Measurements from ENCODE around the gene USF2.

The USF2 gene

DNA sequence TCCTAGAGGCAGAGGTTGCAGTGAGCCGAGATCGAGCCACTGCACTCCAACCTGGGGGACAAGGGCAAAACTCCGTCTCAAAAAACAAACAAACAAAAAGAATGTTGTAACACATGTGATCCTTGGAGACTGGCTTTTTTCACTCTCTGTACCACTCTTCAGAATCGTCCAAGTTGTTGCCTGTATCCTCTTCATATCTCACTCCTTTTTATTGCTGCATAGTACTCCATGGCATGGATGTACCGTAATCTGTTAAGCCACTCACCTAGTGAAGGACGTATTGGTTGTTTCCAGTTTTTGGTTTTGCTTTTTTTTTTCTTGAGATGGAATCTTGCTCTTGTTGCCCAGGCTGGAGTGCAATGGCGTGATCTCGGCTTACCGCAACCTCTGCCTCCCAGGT lies 53.3 kb downstream of the USF2 start:
- no peak for DNase-seq (ENCODE audit: extremely low read depth, low read depth)
- TF ChIP-seq, protein P1, sequence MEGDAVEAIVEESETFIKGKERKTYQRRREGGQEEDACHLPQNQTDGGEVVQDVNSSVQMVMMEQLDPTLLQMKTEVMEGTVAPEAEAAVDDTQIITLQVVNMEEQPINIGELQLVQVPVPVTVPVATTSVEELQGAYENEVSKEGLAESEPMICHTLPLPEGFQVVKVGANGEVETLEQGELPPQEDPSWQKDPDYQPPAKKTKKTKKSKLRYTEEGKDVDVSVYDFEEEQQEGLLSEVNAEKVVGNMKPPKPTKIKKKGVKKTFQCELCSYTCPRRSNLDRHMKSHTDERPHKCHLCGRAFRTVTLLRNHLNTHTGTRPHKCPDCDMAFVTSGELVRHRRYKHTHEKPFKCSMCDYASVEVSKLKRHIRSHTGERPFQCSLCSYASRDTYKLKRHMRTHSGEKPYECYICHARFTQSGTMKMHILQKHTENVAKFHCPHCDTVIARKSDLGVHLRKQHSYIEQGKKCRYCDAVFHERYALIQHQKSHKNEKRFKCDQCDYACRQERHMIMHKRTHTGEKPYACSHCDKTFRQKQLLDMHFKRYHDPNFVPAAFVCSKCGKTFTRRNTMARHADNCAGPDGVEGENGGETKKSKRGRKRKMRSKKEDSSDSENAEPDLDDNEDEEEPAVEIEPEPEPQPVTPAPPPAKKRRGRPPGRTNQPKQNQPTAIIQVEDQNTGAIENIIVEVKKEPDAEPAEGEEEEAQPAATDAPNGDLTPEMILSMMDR (IDR thresholded peaks at IDR 0.05; ENCODE audit: low read depth, low read length): no peak

DNA sequence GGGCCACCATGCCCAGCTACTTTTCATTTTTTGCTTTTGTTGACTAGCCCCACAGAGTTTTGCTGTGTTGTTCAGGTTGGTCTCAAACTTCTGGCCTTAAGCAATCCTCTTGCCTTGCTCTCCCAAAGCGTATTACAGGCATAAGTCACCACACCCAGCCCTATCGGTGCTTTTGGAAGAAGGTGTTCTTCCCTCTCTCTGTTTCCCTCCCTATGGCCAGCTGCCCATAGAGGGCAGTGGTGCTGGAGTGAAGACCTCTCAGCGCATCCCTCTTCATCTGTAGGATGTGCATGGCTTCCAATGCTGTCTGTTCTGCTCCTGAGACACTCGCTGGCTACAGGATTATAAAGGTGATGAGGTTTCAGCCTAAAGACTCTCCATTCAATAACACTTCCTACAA lies 58.9 kb downstream of the USF2 start:
- no peak for DNase-seq (ENCODE audit: extremely low read depth, low read depth)
- TF ChIP-seq, protein P1 (IDR thresholded peaks at IDR 0.05; ENCODE audit: low read depth, low read length): no peak

DNA sequence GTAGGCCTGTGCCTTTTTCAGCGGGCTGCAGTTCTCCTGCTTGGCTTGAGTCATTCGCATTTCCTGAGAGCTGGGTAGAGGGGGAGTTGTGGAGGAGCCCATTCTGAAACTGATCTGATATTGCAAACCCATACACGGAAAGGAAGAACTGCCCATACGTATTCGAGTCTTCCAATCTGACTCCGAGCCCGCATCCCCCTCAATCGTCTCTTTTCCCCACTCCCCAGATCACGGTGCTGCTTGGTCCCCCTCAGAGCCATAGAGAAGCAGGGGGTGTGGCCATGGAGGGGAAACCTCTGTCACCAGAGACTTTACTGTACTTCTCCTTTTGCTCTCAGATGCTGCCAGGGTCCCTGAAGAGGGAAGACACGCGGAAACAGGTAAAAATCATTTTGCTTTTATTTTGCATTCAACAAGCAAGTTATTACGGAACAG lies 60.1 kb downstream of the USF2 start, which contains the start of gene CD22:
CD22 (plus strand) TSS at position 337 of the 435 bp plus-strand sequence. CDS start 2,854 bp downstream, outside the sequence.
- TF ChIP-seq, protein P1 (IDR thresholded peaks at IDR 0.05; ENCODE audit: low read depth, low read length): no peak
- no peak for DNase-seq (ENCODE audit: extremely low read depth, low read depth)

DNA sequence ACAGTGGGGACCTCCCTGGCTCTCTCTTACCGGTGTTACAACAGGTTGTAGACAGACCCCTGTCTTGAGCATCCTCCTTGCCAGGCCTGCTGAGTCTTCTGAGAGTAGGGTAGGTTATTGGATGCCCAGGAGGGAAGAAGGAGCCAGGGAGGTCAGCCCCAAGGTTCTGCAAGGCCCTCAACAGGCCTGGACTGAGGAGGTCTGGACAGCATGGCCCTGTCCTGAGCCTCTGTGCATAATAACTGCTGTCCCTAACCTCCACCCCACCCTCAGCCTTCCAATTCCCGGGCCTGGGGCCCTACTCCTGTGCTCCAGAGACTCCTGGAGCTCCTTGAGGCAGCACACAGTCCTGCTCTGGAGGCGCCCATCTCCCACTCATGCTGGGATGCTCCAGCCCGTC lies 60.6 kb downstream of the USF2 start:
- no peak for DNase-seq (ENCODE audit: extremely low read depth, low read depth)
- TF ChIP-seq, protein P1 (IDR thresholded peaks at IDR 0.05; ENCODE audit: low read depth, low read length): no peak
